ENCODE data around the gene PLSCR1. TPM values are rescaled to one million over a fixed set of nuclear protein-coding genes. Genes with fewer than 3 reads are reported as not detected.
A peak's percentile ranks its signal among the peaks of the same experiment; 100 is the strongest.

Gene PLSCR1, protein sequence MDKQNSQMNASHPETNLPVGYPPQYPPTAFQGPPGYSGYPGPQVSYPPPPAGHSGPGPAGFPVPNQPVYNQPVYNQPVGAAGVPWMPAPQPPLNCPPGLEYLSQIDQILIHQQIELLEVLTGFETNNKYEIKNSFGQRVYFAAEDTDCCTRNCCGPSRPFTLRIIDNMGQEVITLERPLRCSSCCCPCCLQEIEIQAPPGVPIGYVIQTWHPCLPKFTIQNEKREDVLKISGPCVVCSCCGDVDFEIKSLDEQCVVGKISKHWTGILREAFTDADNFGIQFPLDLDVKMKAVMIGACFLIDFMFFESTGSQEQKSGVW
- polyA plus RNA-seq (2013), result 66.9 TPM

DNA sequence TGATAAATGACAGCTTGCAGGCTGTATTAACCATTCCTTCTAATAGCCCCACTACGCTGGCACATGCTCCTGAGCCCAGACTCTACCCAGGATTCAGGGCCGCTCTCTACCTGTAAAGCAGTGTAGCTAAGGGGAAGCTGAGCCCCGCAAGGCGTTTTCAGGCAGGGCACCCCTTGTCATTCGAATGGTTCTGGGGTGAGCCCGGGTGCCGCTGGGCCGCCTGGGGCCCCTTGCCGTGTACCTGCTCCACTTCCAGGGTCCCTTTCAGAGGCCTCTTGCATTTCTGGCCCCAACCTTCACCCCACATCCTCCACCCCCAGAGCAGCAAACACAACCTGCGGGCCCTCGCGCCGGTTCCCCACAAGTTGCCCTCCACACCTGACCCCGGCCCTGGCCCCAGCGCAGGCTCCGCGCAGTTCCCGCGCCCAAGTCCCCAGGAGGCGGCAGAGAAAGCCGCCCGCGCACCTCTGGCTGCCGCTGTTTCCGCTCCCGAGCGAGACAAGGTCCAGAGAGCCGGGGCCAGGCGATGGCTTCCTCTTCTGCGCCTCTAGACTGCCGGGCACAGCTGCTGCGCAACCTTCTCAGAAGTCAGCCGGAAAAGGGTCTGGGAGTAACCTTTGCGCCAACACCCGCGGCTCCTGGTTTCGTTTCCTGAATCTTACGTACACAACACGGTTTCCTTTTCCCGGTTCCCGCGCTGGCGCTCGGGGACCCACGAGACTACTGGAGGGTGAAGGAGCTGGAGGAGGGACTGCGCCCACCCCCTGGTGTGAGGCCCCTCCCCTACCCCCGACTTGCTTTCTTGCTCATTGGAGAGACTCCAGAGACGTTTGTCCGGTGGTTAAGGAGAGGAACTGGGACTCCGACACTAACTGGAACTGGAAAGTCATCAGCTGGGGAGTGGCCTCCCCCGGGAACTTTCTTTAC is at the start of gene PLSCR1:
PLSCR1 (minus strand) TSS at position 606 of the 927 bp plus-strand sequence. CDS start 8,055 bp downstream, outside the sequence.
- POLR2A ChIA-PET, result interaction anchor here (1.2 kb wide), 1 partner anchor 75 kb away, joined by 4 read pairs; the partner anchor contains the start of gene PLSCR2
- no peaks in the 10 kb centered on the region for H3K9me3 ChIP-seq (ENCODE audit: control extremely low read depth in 1 of 5, control insufficient read depth in 4 of 5, insufficient read depth in 2 of 5, low read depth in 1 of 5, low read length in 4 of 5)
- H3K27me3 ChIP-seq (replicated peaks in 2 of 5; ENCODE audit: control insufficient read depth in 4 of 5, insufficient read depth in 5 of 5, low read length in 4 of 5), result no peaks in the 10 kb centered on the region
- 1% methylated on average over 43 of the region's 51 CpGs for WGBS (ENCODE audit: insufficient coverage)
- peaks cover 18 to 40% (median 24%) of the 10 kb centered on the region in 4 experiments for H3K4me1 ChIP-seq (ENCODE audit: control extremely low read depth in 1 of 4, control insufficient read depth in 4 of 4, insufficient read depth in 4 of 4, low read length in 3 of 4)
- peaks cover 0 to 6% (median 2%) of the 10 kb centered on the region in 4 experiments for H3K36me3 ChIP-seq (ENCODE audit: control insufficient read depth in 4 of 4, insufficient read depth in 4 of 4, low read length in 3 of 4)
- H3K4me3 ChIP-seq (ENCODE audit: control insufficient read depth in 1 of 7, extremely low read depth in 1 of 7, insufficient read depth in 4 of 7, low read depth in 2 of 7, low read length in 6 of 7), result peak within 1 kb of the TSS; percentile 76 to 94 (median 85)
- peak within 1 kb of the TSS; percentile 58 to 87 for H3K27ac ChIP-seq (ENCODE audit: insufficient read depth in 1 of 2, low read depth in 1 of 2, low read length in 2 of 2, poor library complexity in 1 of 2, severe bottlenecking in 2 of 2)
- DNase-seq, result peak; percentile 94 to 97 (median 96)
- CTCF ChIA-PET, result interaction anchor here (0.9 to 1.9 kb wide), 8 partner anchors 14 to 355 kb away, joined by 3 to 8 read pairs (median 3); partner anchors contain the start of gene PLSCR2

DNA sequence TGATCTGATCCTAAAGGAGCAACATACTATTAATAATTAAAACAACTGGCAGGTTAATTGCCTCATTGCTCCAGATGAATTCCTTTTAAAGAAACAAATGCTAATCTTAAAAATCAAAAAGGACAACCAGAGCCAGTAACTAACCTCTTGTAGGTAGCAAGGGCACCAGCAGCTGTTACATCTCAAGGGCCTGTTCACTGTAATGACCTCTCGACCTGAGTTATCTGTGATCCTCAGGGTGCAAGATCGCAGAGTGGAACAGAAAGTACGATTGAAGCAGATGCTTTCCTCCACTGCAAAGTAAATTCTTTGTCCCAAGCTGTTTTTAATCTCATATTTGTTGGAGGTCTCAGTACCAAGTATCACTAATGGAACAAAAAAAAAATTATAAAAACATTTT is 49.4 kb upstream of the PLSCR1 start:
- no peaks in the 10 kb centered on the region for H3K9me3 ChIP-seq (ENCODE audit: control extremely low read depth in 1 of 5, control insufficient read depth in 4 of 5, insufficient read depth in 2 of 5, low read depth in 1 of 5, low read length in 4 of 5)
- no peak for DNase-seq
- H3K4me1 ChIP-seq (ENCODE audit: control extremely low read depth in 1 of 4, control insufficient read depth in 4 of 4, insufficient read depth in 4 of 4, low read length in 3 of 4), result no peaks in the 10 kb centered on the region
- H3K36me3 ChIP-seq (ENCODE audit: control insufficient read depth in 4 of 4, insufficient read depth in 4 of 4, low read length in 3 of 4), result no peaks in the 10 kb centered on the region
- no peak overlapping the region for H3K4me3 ChIP-seq (ENCODE audit: control insufficient read depth in 1 of 7, extremely low read depth in 1 of 7, insufficient read depth in 4 of 7, low read depth in 2 of 7, low read length in 6 of 7)
- 94% methylated on average over 2 of the region's 3 CpGs for WGBS (ENCODE audit: insufficient coverage)
- no peaks in the 10 kb centered on the region for H3K27me3 ChIP-seq (replicated peaks in 2 of 5; ENCODE audit: control insufficient read depth in 4 of 5, insufficient read depth in 5 of 5, low read length in 4 of 5)
- POLR2A ChIA-PET, result no interaction called here
- H3K27ac ChIP-seq (ENCODE audit: insufficient read depth in 1 of 2, low read depth in 1 of 2, low read length in 2 of 2, poor library complexity in 1 of 2, severe bottlenecking in 2 of 2), result no peak overlapping the region
- CTCF ChIA-PET, result interaction anchor here (0.9 to 2.6 kb wide), 6 partner anchors 9 to 402 kb away, joined by 3 to 12 read pairs (median 4); no protein-coding TSS in a partner anchor

DNA sequence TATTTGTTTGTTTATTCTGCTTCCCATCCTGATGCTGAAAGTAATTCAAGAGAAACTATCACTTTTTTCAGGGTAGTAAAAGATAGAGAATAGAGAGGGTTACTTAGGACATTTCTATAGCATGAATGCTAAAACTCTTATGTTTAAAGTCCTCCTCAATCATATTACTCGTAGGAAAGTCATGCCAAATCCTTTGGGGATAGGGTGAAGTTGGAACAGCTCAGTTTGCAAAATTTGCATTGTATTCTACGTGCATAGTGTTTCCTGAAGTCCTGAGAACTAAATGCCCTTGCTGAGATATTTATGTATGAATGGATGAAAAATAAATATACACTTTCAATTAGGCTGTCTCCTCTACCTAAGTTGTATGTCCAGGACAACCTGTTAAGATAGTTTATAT is 46.1 kb upstream of the PLSCR1 start:
- H3K9me3 ChIP-seq (ENCODE audit: control extremely low read depth in 1 of 5, control insufficient read depth in 4 of 5, insufficient read depth in 2 of 5, low read depth in 1 of 5, low read length in 4 of 5), result no peaks in the 10 kb centered on the region
- no peaks in the 10 kb centered on the region for H3K36me3 ChIP-seq (ENCODE audit: control insufficient read depth in 4 of 4, insufficient read depth in 4 of 4, low read length in 3 of 4)
- H3K27ac ChIP-seq (ENCODE audit: insufficient read depth in 1 of 2, low read depth in 1 of 2, low read length in 2 of 2, poor library complexity in 1 of 2, severe bottlenecking in 2 of 2), result no peak overlapping the region
- POLR2A ChIA-PET, result no interaction called here
- no peaks in the 10 kb centered on the region for H3K27me3 ChIP-seq (replicated peaks in 2 of 5; ENCODE audit: control insufficient read depth in 4 of 5, insufficient read depth in 5 of 5, low read length in 4 of 5)
- H3K4me3 ChIP-seq (ENCODE audit: control insufficient read depth in 1 of 7, extremely low read depth in 1 of 7, insufficient read depth in 4 of 7, low read depth in 2 of 7, low read length in 6 of 7), result no peak overlapping the region
- no peaks in the 10 kb centered on the region for H3K4me1 ChIP-seq (ENCODE audit: control extremely low read depth in 1 of 4, control insufficient read depth in 4 of 4, insufficient read depth in 4 of 4, low read length in 3 of 4)
- WGBS (ENCODE audit: insufficient coverage), result no CpG with 5 or more reads among the region's 2 CpGs
- CTCF ChIA-PET, result interaction anchor here (0.7 to 3.1 kb wide), 8 partner anchors 9 to 401 kb away, joined by 3 to 26 read pairs (median 4); no protein-coding TSS in a partner anchor
- DNase-seq, result no peak

DNA sequence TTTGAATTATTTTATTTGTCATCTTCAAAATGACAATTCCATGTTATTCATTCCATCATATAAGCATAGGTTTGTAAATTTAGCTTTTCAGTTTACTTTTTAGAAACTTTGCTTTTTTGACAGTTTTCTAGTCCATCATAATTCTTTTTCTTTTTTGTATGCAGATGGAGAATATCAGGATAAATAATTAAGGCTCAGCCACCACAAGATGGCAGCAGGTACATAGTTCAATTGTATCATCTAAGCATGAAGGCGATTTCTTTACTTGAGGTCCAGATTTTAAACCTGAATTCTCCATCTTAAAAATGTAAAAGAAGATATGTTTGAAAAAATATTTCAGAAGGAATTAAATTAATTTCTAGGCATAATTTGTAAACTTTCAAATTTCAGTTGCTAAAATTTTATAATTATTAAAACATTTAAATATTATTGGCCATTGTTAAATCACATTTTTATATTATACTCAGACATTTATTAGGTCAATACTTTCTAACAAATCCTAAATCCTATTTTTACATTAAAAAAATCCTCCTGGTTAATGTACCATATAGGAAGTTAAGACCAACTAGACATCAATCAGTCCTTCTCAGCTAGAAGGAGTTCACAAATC is 45.6 kb upstream of the PLSCR1 start:
- peak; percentile 48 to 65 (median 54) for DNase-seq
- Histone ChIP-seq H3K4me1 (ENCODE audit: control extremely low read depth in 1 of 4, control insufficient read depth in 4 of 4, insufficient read depth in 4 of 4, low read length in 3 of 4) (no peaks in the 10 kb centered on the region), H3K27ac (ENCODE audit: insufficient read depth in 1 of 2, low read depth in 1 of 2, low read length in 2 of 2, poor library complexity in 1 of 2, severe bottlenecking in 2 of 2) (no peak overlapping the region), H3K9me3 (ENCODE audit: control extremely low read depth in 1 of 5, control insufficient read depth in 4 of 5, insufficient read depth in 2 of 5, low read depth in 1 of 5, low read length in 4 of 5) (no peaks in the 10 kb centered on the region), H3K27me3 (replicated peaks in 2 of 5; ENCODE audit: control insufficient read depth in 4 of 5, insufficient read depth in 5 of 5, low read length in 4 of 5) (no peaks in the 10 kb centered on the region), H3K4me3 (ENCODE audit: control insufficient read depth in 1 of 7, extremely low read depth in 1 of 7, insufficient read depth in 4 of 7, low read depth in 2 of 7, low read length in 6 of 7) (no peak overlapping the region), H3K36me3 (ENCODE audit: control insufficient read depth in 4 of 4, insufficient read depth in 4 of 4, low read length in 3 of 4) (no peaks in the 10 kb centered on the region)
- ChIA-PET POLR2A (no interaction called here), CTCF (interaction anchor here (0.7 to 3.1 kb wide), 13 partner anchors 10 to 400 kb away, joined by 3 to 26 read pairs (median 4); no protein-coding TSS in a partner anchor)
- no CpG with 5 or more reads among the region's 1 CpG for WGBS (ENCODE audit: insufficient coverage)

DNA sequence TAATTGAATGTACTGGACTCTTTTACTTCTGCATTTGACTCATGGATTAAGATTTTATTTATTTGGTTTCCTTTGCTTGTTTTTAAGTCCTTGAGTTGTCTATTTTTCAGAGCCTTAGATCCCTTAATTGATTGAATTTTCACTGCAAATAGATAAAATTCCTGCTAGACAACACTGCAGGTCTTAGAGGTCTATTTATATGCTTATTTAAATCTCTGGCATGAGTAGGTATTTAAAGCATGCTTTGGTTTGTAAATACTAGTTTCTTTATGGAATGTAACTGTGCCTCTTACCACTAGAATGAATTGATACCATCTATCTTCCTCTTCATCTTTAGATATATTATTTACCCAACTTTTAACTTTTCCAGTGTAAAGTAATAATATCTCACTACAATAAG is 40.7 kb upstream of the PLSCR1 start:
- peaks cover 0 to 7% (median 2%) of the 10 kb centered on the region in 5 experiments for H3K9me3 ChIP-seq (ENCODE audit: control extremely low read depth in 1 of 5, control insufficient read depth in 4 of 5, insufficient read depth in 2 of 5, low read depth in 1 of 5, low read length in 4 of 5)
- H3K36me3 ChIP-seq (ENCODE audit: control insufficient read depth in 4 of 4, insufficient read depth in 4 of 4, low read length in 3 of 4), result no peaks in the 10 kb centered on the region
- CTCF ChIA-PET, result no interaction called here
- no peaks in the 10 kb centered on the region for H3K27me3 ChIP-seq (replicated peaks in 2 of 5; ENCODE audit: control insufficient read depth in 4 of 5, insufficient read depth in 5 of 5, low read length in 4 of 5)
- no peaks in the 10 kb centered on the region for H3K4me1 ChIP-seq (ENCODE audit: control extremely low read depth in 1 of 4, control insufficient read depth in 4 of 4, insufficient read depth in 4 of 4, low read length in 3 of 4)
- POLR2A ChIA-PET, result no interaction called here
- H3K4me3 ChIP-seq (ENCODE audit: control insufficient read depth in 1 of 7, extremely low read depth in 1 of 7, insufficient read depth in 4 of 7, low read depth in 2 of 7, low read length in 6 of 7), result no peak overlapping the region
- no peak overlapping the region for H3K27ac ChIP-seq (ENCODE audit: insufficient read depth in 1 of 2, low read depth in 1 of 2, low read length in 2 of 2, poor library complexity in 1 of 2, severe bottlenecking in 2 of 2)
- DNase-seq, result no peak

DNA sequence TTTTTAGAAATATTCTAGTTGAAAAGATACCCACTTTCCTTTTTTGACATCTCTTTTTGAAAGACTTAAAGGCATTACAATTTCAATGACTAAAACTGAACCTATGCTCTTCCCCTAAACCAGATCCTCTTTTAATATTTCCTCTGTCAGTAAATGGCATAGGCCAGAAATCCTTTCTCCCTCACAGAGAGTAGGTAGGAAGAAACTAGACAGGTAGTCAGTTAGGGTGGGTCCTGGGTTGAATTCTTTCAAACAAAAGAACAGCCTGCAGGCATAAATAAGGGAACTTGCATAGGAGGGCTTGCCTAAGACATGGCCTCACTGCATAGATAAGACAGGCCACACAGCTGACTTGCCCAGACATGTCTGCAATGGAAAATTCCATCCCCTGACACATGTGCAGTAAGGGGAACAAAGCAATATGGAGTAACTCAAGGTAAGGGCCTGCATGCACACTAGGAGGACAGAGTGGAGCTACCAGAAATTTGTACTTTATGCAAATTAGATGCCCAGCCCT is 37.6 kb upstream of the PLSCR1 start:
- Histone ChIP-seq H3K36me3 (ENCODE audit: control insufficient read depth in 4 of 4, insufficient read depth in 4 of 4, low read length in 3 of 4) (no peaks in the 10 kb centered on the region), H3K4me1 (ENCODE audit: control extremely low read depth in 1 of 4, control insufficient read depth in 4 of 4, insufficient read depth in 4 of 4, low read length in 3 of 4) (no peaks in the 10 kb centered on the region), H3K4me3 (ENCODE audit: control insufficient read depth in 1 of 7, extremely low read depth in 1 of 7, insufficient read depth in 4 of 7, low read depth in 2 of 7, low read length in 6 of 7) (no peak overlapping the region), H3K9me3 (ENCODE audit: control extremely low read depth in 1 of 5, control insufficient read depth in 4 of 5, insufficient read depth in 2 of 5, low read depth in 1 of 5, low read length in 4 of 5) (peaks cover 0 to 7% (median 2%) of the 10 kb centered on the region in 5 experiments), H3K27me3 (replicated peaks in 2 of 5; ENCODE audit: control insufficient read depth in 4 of 5, insufficient read depth in 5 of 5, low read length in 4 of 5) (no peaks in the 10 kb centered on the region), H3K27ac (ENCODE audit: insufficient read depth in 1 of 2, low read depth in 1 of 2, low read length in 2 of 2, poor library complexity in 1 of 2, severe bottlenecking in 2 of 2) (no peak overlapping the region)
- DNase-seq, result peak in 2 of 3 donors; percentile 28 to 56
- POLR2A ChIA-PET, result no interaction called here
- CTCF ChIA-PET, result interaction anchor here (1.3 to 1.9 kb wide), 4 partner anchors 9 to 379 kb away, joined by 3 to 5 read pairs (median 4); no protein-coding TSS in a partner anchor
